GM18520 (cell line): ENCODE results near the gene C10orf88.

ENCODE experiments used
- ATAC-seq: cut with Tn5 transposase; IDR thresholded peaks from one replicate; pipeline ENCODE4 v1.9.1; 2021; ENCODE audit not compliant: unreplicated experiment

Gene C10orf88

GRCh38 chr10:122953902-122954730 lies at the start of gene C10orf88:
C10orf88 (minus strand) TSS chr10:122954227; CDS start chr10:122954178, 49 bp downstream.
- peak; percentile 89 for ATAC-seq

GRCh38 chr10:123001370-123001769 lies 47.3 kb upstream of the C10orf88 start:
- ATAC-seq, result no peak

- no peak for ATAC-seq
These were observed 46.1 kb upstream of the C10orf88 start for GRCh38 chr10:123000155-123000554.

- ATAC-seq, result no peak
These were observed 45.3 kb upstream of the C10orf88 start for GRCh38 chr10:122999347-122999746.

- no peak for ATAC-seq
These were observed 44.9 kb upstream of the C10orf88 start for GRCh38 chr10:122998934-122999333.

- no peak for ATAC-seq
These were observed 44.4 kb upstream of the C10orf88 start for GRCh38 chr10:122998360-122998917.

- ATAC-seq, result no peak
These were observed 43.8 kb upstream of the C10orf88 start for GRCh38 chr10:122997864-122998263.

GRCh38 chr10:122995936-122996335 lies 41.9 kb upstream of the C10orf88 start:
- no peak for ATAC-seq

- ATAC-seq, result no peak
These were observed 39.8 kb upstream of the C10orf88 start for GRCh38 chr10:122993797-122994336.

GRCh38 chr10:122992031-122992585 lies 38.1 kb upstream of the C10orf88 start:
- no peak for ATAC-seq

GRCh38 chr10:122990278-122990677 lies 36.3 kb upstream of the C10orf88 start:
- ATAC-seq, result no peak

- no peak for ATAC-seq
These were observed 34.5 kb upstream of the C10orf88 start for GRCh38 chr10:122988501-122988900.

- no peak for ATAC-seq
These were observed 32.3 kb upstream of the C10orf88 start for GRCh38 chr10:122986335-122986734.

GRCh38 chr10:122984708-122985107 lies 30.7 kb upstream of the C10orf88 start:
- ATAC-seq, result no peak

- no peak for ATAC-seq
These were observed 29.9 kb upstream of the C10orf88 start for GRCh38 chr10:122983898-122984297.

- no peak for ATAC-seq
These were observed 27.0 kb upstream of the C10orf88 start for GRCh38 chr10:122981066-122981464.

- ATAC-seq, result peak; percentile 90
These were observed 26.4 kb upstream of the C10orf88 start, which contains the start of gene PSTK for GRCh38 chr10:122980209-122981065. PSTK (plus strand) TSS chr10:122980401; CDS start chr10:122980480, 79 bp downstream.

GRCh38 chr10:122974543-122975064 lies 20.6 kb upstream of the C10orf88 start:
- no peak for ATAC-seq

- ATAC-seq, result no peak
These were observed 20.0 kb upstream of the C10orf88 start for GRCh38 chr10:122974023-122974422.

- no peak for ATAC-seq
These were observed 14.7 kb upstream of the C10orf88 start for GRCh38 chr10:122968698-122969097.

GRCh38 chr10:122966879-122967278 lies 12.9 kb upstream of the C10orf88 start:
- ATAC-seq, result no peak
